Loucy (cell line): ENCODE results near the gene HLX.

Source experiments
- H2AFZ ChIP-seq: fragments of 200-600 bp; sonication (generic); 2 replicates; pipeline ENCODE4 v1.6.0; 2016; ENCODE audit warnings: antibody characterized with exemption, mild to moderate bottlenecking, low read length, moderate library complexity
- H3F3A ChIP-seq: fragments of 200-600 bp; 2 replicates; pipeline ENCODE4 v1.6.0; 2016; ENCODE audit warnings: antibody characterized with exemption, low read depth, mild to moderate bottlenecking
- H3K27me3 ChIP-seq: fragments of 200-600 bp; sonication (generic); 2 replicates; pipeline ENCODE4 v1.6.1; 2014; ENCODE audit warnings: low read length, mild to moderate bottlenecking; ENCODE audit not compliant: insufficient read depth, poor library complexity, severe bottlenecking
- H3K36me3 ChIP-seq: fragments of 200-600 bp; sonication (generic); 2 replicates; pipeline ENCODE4 v1.6.1; 2016; ENCODE audit warnings: low read length; ENCODE audit not compliant: insufficient read depth
- H3K4me1 ChIP-seq: fragments of 200-600 bp; sonication (generic); 2 replicates; pipeline ENCODE4 v1.5.1; 2014; ENCODE audit warnings: low read length, mild to moderate bottlenecking; ENCODE audit not compliant: insufficient read depth, poor library complexity, severe bottlenecking
- H3K4me2 ChIP-seq: fragments of 200-600 bp; sonication (generic); 2 replicates; pipeline ENCODE4 v1.6.0; 2014; ENCODE audit warnings: antibody characterized with exemption, low read length, low read depth, mild to moderate bottlenecking; ENCODE audit not compliant: poor library complexity, severe bottlenecking
- H3K4me3 ChIP-seq: fragments of 200-600 bp; sonication (generic); 2 replicates; pipeline ENCODE4 v1.5.1; 2014; ENCODE audit warnings: low read length, mild to moderate bottlenecking, mixed read lengths; ENCODE audit not compliant: poor library complexity, severe bottlenecking
- H3K79me2 ChIP-seq: fragments of 200-600 bp; sonication (generic); 2 replicates; pipeline ENCODE4 v1.6.1; 2014; ENCODE audit warnings: low read length; ENCODE audit not compliant: insufficient read depth
- H3K9ac ChIP-seq: fragments of 200-600 bp; sonication (generic); 2 replicates; pipeline ENCODE4 v1.6.0; 2014; ENCODE audit warnings: mild to moderate bottlenecking, low read depth, low read length, moderate library complexity; ENCODE audit not compliant: poor library complexity, severe bottlenecking
- H3K9me2 ChIP-seq: fragments of 200-600 bp; sonication (generic); replicated peaks from 2 replicates; pipeline ENCODE4 v1.6.1; 2016; ENCODE audit warnings: low read depth, low read length, mixed read lengths
- H3K9me3 ChIP-seq: fragments of 200-600 bp; sonication (generic); 2 replicates; pipeline ENCODE4 v1.6.1; 2014; ENCODE audit warnings: mild to moderate bottlenecking, antibody characterized with exemption, low read length, low read depth; ENCODE audit not compliant: insufficient read depth
- H4K20me1 ChIP-seq: fragments of 200-600 bp; sonication (generic); 2 replicates; pipeline ENCODE4 v1.6.0; 2014; ENCODE audit warnings: antibody characterized with exemption, low read length, mild to moderate bottlenecking; ENCODE audit not compliant: insufficient read depth, poor library complexity, severe bottlenecking
- CTCF ChIP-seq: fragments of 200-600 bp; sonication (generic); conservative IDR thresholded peaks from 2 replicates; pipeline ENCODE4 v1.5.1; 2014; ENCODE audit warnings: mild to moderate bottlenecking, antibody characterized with exemption, low read length
- EZH2phosphoT487 ChIP-seq: fragments of 200-600 bp; IDR thresholded peaks from 2 replicates; pipeline ENCODE4 v1.6.1; 2018; ENCODE audit warnings: antibody characterized with exemption, mild to moderate bottlenecking, moderate library complexity, borderline replicate concordance

HLX gene

DNA sequence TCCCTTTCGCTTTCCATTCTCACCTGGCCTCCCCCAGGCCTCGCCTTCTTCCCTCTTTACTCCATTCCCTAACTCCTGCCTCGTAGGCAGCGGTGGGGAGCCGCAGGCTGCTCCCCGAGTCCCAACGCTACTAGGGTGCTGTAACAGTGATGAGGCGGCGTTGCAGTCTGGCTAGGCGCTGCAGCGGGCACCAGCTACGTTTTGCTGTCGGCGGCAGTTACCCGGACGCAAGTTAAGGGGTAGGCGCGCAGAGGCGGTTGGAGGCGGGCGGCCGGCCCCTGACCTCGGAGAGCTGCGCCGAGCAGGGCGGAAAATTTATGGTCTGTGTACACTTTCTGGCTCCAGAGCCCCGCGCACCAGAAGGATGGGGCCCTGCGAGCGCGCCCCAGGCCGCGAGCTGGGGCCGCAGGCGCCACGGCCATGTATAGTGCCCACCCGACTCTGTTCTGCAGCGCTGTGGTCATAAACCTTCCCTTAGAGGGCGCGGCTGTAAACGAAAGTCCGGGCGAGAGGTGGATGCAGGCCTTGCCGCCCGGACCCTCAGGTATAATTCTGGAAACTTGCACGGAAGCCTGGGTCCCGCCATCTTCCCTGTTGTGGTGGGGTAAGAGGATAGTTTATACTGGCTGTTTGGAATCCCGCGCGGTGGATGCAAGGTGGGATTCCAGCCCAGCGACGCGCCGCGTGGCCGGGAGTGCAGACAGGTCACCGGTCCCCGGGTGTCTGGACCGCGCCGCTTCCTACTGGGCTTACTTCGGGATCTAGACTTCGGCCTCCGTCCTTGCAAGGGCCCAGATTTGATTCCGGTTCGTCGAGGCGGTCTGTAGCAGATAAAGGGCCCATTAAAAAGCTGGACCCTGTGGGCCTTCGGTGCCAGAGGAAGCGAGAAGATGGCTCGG lies 15.0 kb downstream of the HLX start:
- Histone ChIP-seq H3K9me2 (no peaks in the 10 kb centered on the region), H3K4me1 (no peaks in the 10 kb centered on the region), H3K4me3 (no peak overlapping the region), H3K79me2 (no peaks in the 10 kb centered on the region), H3K9ac (no peak overlapping the region), H3K27me3 (peaks cover 5% of the 10 kb centered on the region), H3F3A (no peaks in the 10 kb centered on the region), H2AFZ (no peak overlapping the region), H3K36me3 (no peaks in the 10 kb centered on the region), H3K4me2 (no peak overlapping the region), H3K9me3 (no peaks in the 10 kb centered on the region), H4K20me1 (no peaks in the 10 kb centered on the region)
- no peak for TF ChIP-seq CTCF
- no peak for TF ChIP-seq EZH2phosphoT487

GRCh38 chr1:220894924-220895256 lies 15.6 kb downstream of the HLX start:
- H3K9ac ChIP-seq = no peak overlapping the region
- H3K9me3 ChIP-seq = no peaks in the 10 kb centered on the region
- H3F3A ChIP-seq = no peaks in the 10 kb centered on the region
- H4K20me1 ChIP-seq = no peaks in the 10 kb centered on the region
- TF ChIP-seq EZH2phosphoT487 = no peak
- TF ChIP-seq CTCF = no peak
- H3K9me2 ChIP-seq = no peaks in the 10 kb centered on the region
- H3K4me2 ChIP-seq = no peak overlapping the region
- no peaks in the 10 kb centered on the region for H3K79me2 ChIP-seq
- H2AFZ ChIP-seq = no peak overlapping the region
- no peaks in the 10 kb centered on the region for H3K27me3 ChIP-seq
- no peak overlapping the region for H3K4me3 ChIP-seq
- H3K36me3 ChIP-seq = no peaks in the 10 kb centered on the region
- H3K4me1 ChIP-seq = no peaks in the 10 kb centered on the region

GRCh38 chr1:220895412-220895946 lies 16.2 kb downstream of the HLX start:
- Histone ChIP-seq H4K20me1 (no peaks in the 10 kb centered on the region), H3K4me1 (no peaks in the 10 kb centered on the region), H3K9me3 (no peaks in the 10 kb centered on the region), H3F3A (no peaks in the 10 kb centered on the region), H3K36me3 (no peaks in the 10 kb centered on the region), H3K4me3 (no peak overlapping the region), H3K27me3 (no peaks in the 10 kb centered on the region), H3K9ac (no peak overlapping the region), H3K4me2 (no peak overlapping the region), H3K9me2 (no peaks in the 10 kb centered on the region), H2AFZ (no peak overlapping the region), H3K79me2 (no peaks in the 10 kb centered on the region)
- TF ChIP-seq EZH2phosphoT487 (no peak), CTCF (no peak)
